Transverse colon (tissue), 4 donors: ENCODE data around the gene GPR176. TPM values are rescaled to one million over a fixed set of nuclear protein-coding genes. Genes with fewer than 3 reads are reported as not detected.

Source experiments
- DNase-seq: peaks from one replicate; pipeline ENCODE4 v3.0.0-alpha.2; 2019
- H3K27ac ChIP-seq, 4 donors: fragments of 200-600 bp; sonication (generic); 2 replicates each; pipeline ENCODE4 v1.5.1; 2016 to 2018; ENCODE audit warnings: inconsistent platforms in 4 of 4
- H3K27me3 ChIP-seq: fragments of 200-600 bp; sonication (generic); 2 replicates; pipeline ENCODE4 v1.5.1; 2017; ENCODE audit warnings: inconsistent platforms
- H3K36me3 ChIP-seq, 4 donors: fragments of 200-600 bp; sonication (generic); 2 replicates each; pipeline ENCODE4 v1.5.1; 2017 to 2019; ENCODE audit warnings: inconsistent platforms in 4 of 4
- H3K4me1 ChIP-seq, 4 donors: fragments of 200-600 bp; sonication (generic); 2 replicates each; pipeline ENCODE4 v1.5.1; 2017 to 2020; ENCODE audit warnings: inconsistent platforms in 4 of 4
- H3K4me3 ChIP-seq, 4 donors: fragments of 200-600 bp; sonication (generic); 1 replicate in 1 of 4; 2 replicates in 3 of 4; pipeline versions ENCODE4 v1.5.1 to v1.6.1; 2017 to 2019; ENCODE audit warnings: inconsistent platforms in 4 of 4
- H3K9me3 ChIP-seq, 2 donors: fragments of 200-600 bp; sonication (generic); 2 replicates each; pipeline ENCODE4 v1.5.1; 2017 to 2019; ENCODE audit warnings: inconsistent platforms in 2 of 2
- CTCF ChIP-seq, 5 experiments: fragments of 200-600 bp in 3 of 5; fragments of 450-650 bp in 2 of 5; sonication (generic) in 3 of 5; IDR thresholded peaks; 1 replicate in 2 of 5; 2 replicates in 3 of 5; pipeline ENCODE4 v1.5.1; 2016 to 2017; ENCODE audit warnings: antibody characterized with exemption in 5 of 5, inconsistent platforms in 3 of 5, mild to moderate bottlenecking in 2 of 5, moderate library complexity in 1 of 5
- EP300 ChIP-seq: sonication (generic); formaldehyde crosslinking; IDR thresholded peaks from one replicate; pipeline ENCODE4 v1.6.1; 2017; ENCODE audit warnings: antibody characterized with exemption, low read depth
- POLR2A ChIP-seq: fragments of 450-650 bp; IDR thresholded peaks from one replicate; pipeline ENCODE4 v1.6.1; 2016; ENCODE audit warnings: antibody characterized with exemption, mild to moderate bottlenecking, moderate library complexity
- POLR2AphosphoS5 ChIP-seq, 3 donors: sonication (generic); formaldehyde crosslinking; IDR thresholded peaks; one replicate each; pipeline ENCODE4 v1.6.1; 2016; ENCODE audit warnings: antibody characterized with exemption in 3 of 3
- WGBS, 2 donors: methylation state at CpG; one replicate each; pipeline ENCODE4 v1.1.5; 2018; ENCODE audit warnings: low coverage in 1 of 2; 5-methylcytosine and 5-hydroxymethylcytosine counted together
- in situ Hi-C, 4 donors: fragments of 200-750 bp; cut with MboI; loops; one replicate each; pipeline versions ENCODE4 v1.15.0 to v1.15.1; 2017; ENCODE audit warnings: low sequenced_read_pairs in 3 of 4, low pct_ligation_motif_present in 1 of 4, low pct_unique_long_range_greater_than_20kb in 1 of 4
- intact Hi-C: fragments of 100-400 bp; cut with DNase I; formaldehyde crosslinking; loops from one replicate; pipeline ENCODE4 v1.15.1; 2023; ENCODE audit warnings: low total_unique reads
- total RNA-seq, 4 donors: library from RNA; depleted of rRNA; stranded (reverse); fragments of >200 nt; gene quantifications; one replicate each; pipeline ENCODE4 v1.1.0, GENCODE V29; 2016

GPR176 gene
- total RNA-seq, 4 donors from 2014 or later = 1.6 to 10.9 (median 2.5) TPM; not detected in 1

DNA sequence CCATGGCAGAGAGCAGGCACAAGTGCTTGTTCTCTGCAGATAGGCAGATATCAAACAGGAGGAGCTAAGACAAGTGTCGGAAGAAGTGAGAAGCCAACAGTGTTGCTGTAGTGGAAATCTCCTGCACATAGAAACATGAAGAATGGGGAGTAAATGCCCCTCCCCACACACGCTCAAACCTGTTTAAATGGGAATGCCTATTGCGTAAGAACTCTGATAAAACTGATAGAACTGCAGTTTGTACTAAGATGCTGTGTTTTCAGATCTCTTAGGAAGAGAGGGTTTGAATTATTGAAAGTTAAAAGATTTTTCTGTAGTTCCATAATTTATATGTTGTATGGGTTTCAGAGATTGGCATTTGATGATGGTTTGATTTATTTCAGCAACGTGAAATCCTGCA is 33.5 kb upstream of the GPR176 start:
- intact Hi-C loops (no loop called here), in situ Hi-C loops (no loop called here)
- 85 to 96% methylated on average over 4 of the region's 4 CpGs for WGBS, 2 donors
- TF ChIP-seq EP300 = no peak
- TF ChIP-seq POLR2A = no peak
- TF ChIP-seq POLR2AphosphoS5 (IDR thresholded peaks at IDR 0.05) = no peak
- no peak for TF ChIP-seq CTCF (IDR thresholded peaks at IDR 0.05)
- no peak overlapping the region for H3K4me3 ChIP-seq
- H3K4me1 ChIP-seq = no peaks in the 10 kb centered on the region
- peaks cover 0 to 62% (median 18%) of the 10 kb centered on the region in 4 donors for H3K36me3 ChIP-seq
- H3K27me3 ChIP-seq = no peaks in the 10 kb centered on the region
- H3K27ac ChIP-seq = no peak overlapping the region
- no peak for DNase-seq
- H3K9me3 ChIP-seq = no peaks in the 10 kb centered on the region

- Histone ChIP-seq H3K9me3 (no peaks in the 10 kb centered on the region), H3K4me3 (no peak overlapping the region), H3K27me3 (no peaks in the 10 kb centered on the region), H3K36me3 (peaks cover 0 to 45% (median 16%) of the 10 kb centered on the region in 4 donors), H3K4me1 (no peaks in the 10 kb centered on the region), H3K27ac (no peak overlapping the region)
- intact Hi-C loops = no loop called here
- in situ Hi-C loops = no loop called here
- TF ChIP-seq CTCF (IDR thresholded peaks at IDR 0.05) = no peak
- no peak for TF ChIP-seq POLR2A
- TF ChIP-seq POLR2AphosphoS5 (IDR thresholded peaks at IDR 0.05) = no peak
- TF ChIP-seq EP300 = no peak
- WGBS, 2 donors = 88 to 97% methylated on average over 2 to 7 of the region's 7 CpGs
- no peak for DNase-seq
These were observed 31.5 kb upstream of the GPR176 start for GRCh38 chr15:39951561-39951960.

DNA sequence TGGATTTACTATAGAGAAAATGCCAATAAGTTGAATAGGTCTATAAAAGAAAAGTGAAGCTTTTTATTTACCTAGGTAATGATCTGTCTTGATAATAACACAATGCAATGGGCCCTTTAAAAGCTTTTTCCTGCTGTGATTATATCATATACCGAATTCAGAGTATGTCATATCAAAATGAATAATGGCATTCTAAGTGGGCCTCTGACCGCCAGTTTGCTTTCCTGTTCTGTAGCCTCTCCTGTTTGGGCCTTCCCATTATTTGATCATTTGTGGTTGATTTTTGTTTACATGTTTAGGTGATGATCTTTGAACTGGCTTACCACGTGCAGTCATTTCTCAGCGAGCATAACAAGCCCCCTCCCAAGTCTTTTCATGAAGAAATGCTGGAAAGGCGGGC is 28.8 kb upstream of the GPR176 start:
- Histone ChIP-seq H3K36me3 (peaks cover 0 to 42% (median 17%) of the 10 kb centered on the region in 4 donors), H3K27ac (no peak overlapping the region), H3K4me3 (no peak overlapping the region), H3K4me1 (no peaks in the 10 kb centered on the region), H3K27me3 (no peaks in the 10 kb centered on the region), H3K9me3 (no peaks in the 10 kb centered on the region)
- no peak for TF ChIP-seq CTCF (IDR thresholded peaks at IDR 0.05)
- no peak for TF ChIP-seq POLR2A
- no peak for TF ChIP-seq EP300
- no peak for TF ChIP-seq POLR2AphosphoS5 (IDR thresholded peaks at IDR 0.05)
- in situ Hi-C loops (no loop called here), intact Hi-C loops (no loop called here)
- 73 to 81% methylated on average over 2 to 5 of the region's 5 CpGs for WGBS, 2 donors
- no peak for DNase-seq

DNA sequence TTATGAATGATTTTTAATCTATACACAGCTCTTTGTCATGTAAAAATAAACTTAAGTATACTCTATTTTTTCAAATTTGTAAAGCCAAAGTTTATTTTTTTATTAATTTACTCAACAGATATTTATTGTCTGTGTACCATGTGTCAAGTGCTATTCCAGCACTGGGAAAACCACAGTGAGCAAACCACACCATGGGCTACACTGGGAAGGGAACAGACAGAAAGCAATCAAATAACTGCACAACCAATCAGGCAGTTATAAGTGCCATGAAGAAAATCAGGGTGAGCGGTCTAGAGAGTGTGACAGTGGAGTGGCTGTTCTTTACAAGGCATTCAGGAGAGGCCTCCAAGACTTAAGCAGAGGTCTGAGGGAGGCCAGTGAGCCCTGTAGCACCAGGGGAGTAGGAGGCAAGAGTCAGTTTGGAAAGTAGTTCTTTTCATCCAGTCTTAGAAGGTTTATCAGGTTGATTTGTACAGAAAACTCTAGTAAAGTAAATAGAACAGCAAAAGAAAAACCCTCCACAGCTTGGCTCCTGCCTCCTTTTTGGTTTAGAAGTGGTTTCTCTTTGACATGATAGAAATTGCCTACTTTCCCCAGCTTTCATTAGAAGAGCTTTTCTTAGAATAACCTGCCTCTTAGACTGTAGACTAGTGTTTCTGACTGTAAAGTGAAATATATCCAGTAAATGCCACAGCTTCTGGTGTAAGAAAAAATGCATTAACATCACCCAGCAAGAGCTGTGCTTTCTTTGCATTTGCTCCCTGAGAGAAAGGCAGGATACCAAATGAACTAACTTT is 27.5 kb upstream of the GPR176 start:
- Histone ChIP-seq H3K36me3 (peaks cover 0 to 43% (median 20%) of the 10 kb centered on the region in 4 donors), H3K4me1 (no peaks in the 10 kb centered on the region), H3K9me3 (no peaks in the 10 kb centered on the region), H3K27me3 (no peaks in the 10 kb centered on the region), H3K27ac (no peak overlapping the region), H3K4me3 (no peak overlapping the region)
- DNase-seq = no peak
- 90 to 100% methylated on average over 1 of the region's 1 CpG for WGBS, 2 donors
- in situ Hi-C loops (no loop called here), intact Hi-C loops (no loop called here)
- no peak for TF ChIP-seq EP300
- TF ChIP-seq CTCF (IDR thresholded peaks at IDR 0.05) = no peak
- TF ChIP-seq POLR2AphosphoS5 (IDR thresholded peaks at IDR 0.05) = no peak
- TF ChIP-seq POLR2A = no peak
